ENCODE results near the gene SH2D1B. TPM values are rescaled to one million over a fixed set of nuclear protein-coding genes. Genes with fewer than 3 reads are reported as not detected.

SH2D1B gene
- total and polyA plus RNA-seq, 2 experiments from 2014 or later, result not detected

- Histone ChIP-seq H3K79me2 (no peaks in the 10 kb centered on the region), H3K4me3 (no peak within 1 kb of the TSS), H3K27ac (no peak within 1 kb of the TSS), H3K4me1 (ENCODE audit: insufficient read depth) (no peaks in the 10 kb centered on the region), H2AFZ (no peak within 1 kb of the TSS), H4K20me1 (ENCODE audit: insufficient read depth, poor library complexity, severe bottlenecking) (no peaks in the 10 kb centered on the region), H3K9me2 (replicated peaks; ENCODE audit: insufficient read depth) (no peaks in the 10 kb centered on the region), H3K36me3 (replicated peaks; ENCODE audit: insufficient read depth, low read depth) (no peaks in the 10 kb centered on the region), H3K9me3 (ENCODE audit: low read depth) (no peaks in the 10 kb centered on the region), H3K27me3 (no peaks in the 10 kb centered on the region), H3K4me2 (no peak within 1 kb of the TSS)
- WGBS (ENCODE audit: low lambda C conversion rate, missing lambda C conversion rate), result 95% methylated on average over 5 of the region's 5 CpGs
- DNase-seq (ENCODE audit: low spot score), result no peak
- TF ChIP-seq EZH2phosphoT487 (IDR thresholded peaks at IDR 0.05; ENCODE audit: low read depth, severe bottlenecking, unreplicated experiment) (no peak), EZH2 (IDR thresholded peaks at IDR 0.05; ENCODE audit: borderline replicate concordance) (no peak), CTCF (IDR thresholded peaks at IDR 0.05; ENCODE audit: poor library complexity) (no peak)
Measured at GRCh38 chr1:162376691-162377090, 35.2 kb downstream of the SH2D1B start, which contains the start of gene SPATA46. SPATA46 (minus strand) TSS chr1:162376854; CDS start chr1:162376790, 64 bp downstream.

- no peak overlapping the region for H3K4me2 ChIP-seq
- no peaks in the 10 kb centered on the region for H4K20me1 ChIP-seq (ENCODE audit: insufficient read depth, poor library complexity, severe bottlenecking)
- H3K9me2 ChIP-seq (replicated peaks; ENCODE audit: insufficient read depth), result no peaks in the 10 kb centered on the region
- 83% methylated on average over 8 of the region's 8 CpGs for WGBS (ENCODE audit: low lambda C conversion rate, missing lambda C conversion rate)
- no peaks in the 10 kb centered on the region for H3K36me3 ChIP-seq (replicated peaks; ENCODE audit: insufficient read depth, low read depth)
- no peak overlapping the region for H2AFZ ChIP-seq
- H3K4me3 ChIP-seq, result no peak overlapping the region
- no peak for DNase-seq (ENCODE audit: low spot score)
- TF ChIP-seq CTCF (IDR thresholded peaks at IDR 0.05; ENCODE audit: poor library complexity) (no peak), EZH2 (IDR thresholded peaks at IDR 0.05; ENCODE audit: borderline replicate concordance) (no peak), EZH2phosphoT487 (IDR thresholded peaks at IDR 0.05; ENCODE audit: low read depth, severe bottlenecking, unreplicated experiment) (no peak)
- no peaks in the 10 kb centered on the region for H3K9me3 ChIP-seq (ENCODE audit: low read depth)
- no peaks in the 10 kb centered on the region for H3K4me1 ChIP-seq (ENCODE audit: insufficient read depth)
- H3K79me2 ChIP-seq, result no peaks in the 10 kb centered on the region
- H3K27me3 ChIP-seq, result no peaks in the 10 kb centered on the region
- H3K27ac ChIP-seq, result no peak overlapping the region
Measured at GRCh38 chr1:162375463-162375862, 36.5 kb downstream of the SH2D1B start.

- Histone ChIP-seq H3K4me3 (no peak overlapping the region), H3K9me3 (ENCODE audit: low read depth) (no peaks in the 10 kb centered on the region), H4K20me1 (ENCODE audit: insufficient read depth, poor library complexity, severe bottlenecking) (no peaks in the 10 kb centered on the region), H3K4me2 (no peak overlapping the region), H3K27me3 (no peaks in the 10 kb centered on the region), H3K9me2 (replicated peaks; ENCODE audit: insufficient read depth) (no peaks in the 10 kb centered on the region), H3K36me3 (replicated peaks; ENCODE audit: insufficient read depth, low read depth) (no peaks in the 10 kb centered on the region), H2AFZ (no peak overlapping the region), H3K4me1 (ENCODE audit: insufficient read depth) (no peaks in the 10 kb centered on the region), H3K27ac (no peak overlapping the region), H3K79me2 (no peaks in the 10 kb centered on the region)
- no peak for DNase-seq (ENCODE audit: low spot score)
- TF ChIP-seq CTCF (IDR thresholded peaks at IDR 0.05; ENCODE audit: poor library complexity), result no peak
- no peak for TF ChIP-seq EZH2 (IDR thresholded peaks at IDR 0.05; ENCODE audit: borderline replicate concordance)
- no peak for TF ChIP-seq EZH2phosphoT487 (IDR thresholded peaks at IDR 0.05; ENCODE audit: low read depth, severe bottlenecking, unreplicated experiment)
- 94% methylated on average over 9 of the region's 9 CpGs for WGBS (ENCODE audit: low lambda C conversion rate, missing lambda C conversion rate)
Measured at GRCh38 chr1:162374406-162374805, 37.5 kb downstream of the SH2D1B start.

Measured in hepatocyte (in vitro differentiated cells).